ENCODE data around the gene SOX9. TPM values are rescaled to one million over a fixed set of nuclear protein-coding genes. Genes with fewer than 3 reads are reported as not detected.
A peak's percentile ranks its signal among the peaks of the same experiment; 100 is the strongest.

SOX9 gene
- total RNA-seq, 1 donor from 2014 or later: 54.0 TPM

DNA sequence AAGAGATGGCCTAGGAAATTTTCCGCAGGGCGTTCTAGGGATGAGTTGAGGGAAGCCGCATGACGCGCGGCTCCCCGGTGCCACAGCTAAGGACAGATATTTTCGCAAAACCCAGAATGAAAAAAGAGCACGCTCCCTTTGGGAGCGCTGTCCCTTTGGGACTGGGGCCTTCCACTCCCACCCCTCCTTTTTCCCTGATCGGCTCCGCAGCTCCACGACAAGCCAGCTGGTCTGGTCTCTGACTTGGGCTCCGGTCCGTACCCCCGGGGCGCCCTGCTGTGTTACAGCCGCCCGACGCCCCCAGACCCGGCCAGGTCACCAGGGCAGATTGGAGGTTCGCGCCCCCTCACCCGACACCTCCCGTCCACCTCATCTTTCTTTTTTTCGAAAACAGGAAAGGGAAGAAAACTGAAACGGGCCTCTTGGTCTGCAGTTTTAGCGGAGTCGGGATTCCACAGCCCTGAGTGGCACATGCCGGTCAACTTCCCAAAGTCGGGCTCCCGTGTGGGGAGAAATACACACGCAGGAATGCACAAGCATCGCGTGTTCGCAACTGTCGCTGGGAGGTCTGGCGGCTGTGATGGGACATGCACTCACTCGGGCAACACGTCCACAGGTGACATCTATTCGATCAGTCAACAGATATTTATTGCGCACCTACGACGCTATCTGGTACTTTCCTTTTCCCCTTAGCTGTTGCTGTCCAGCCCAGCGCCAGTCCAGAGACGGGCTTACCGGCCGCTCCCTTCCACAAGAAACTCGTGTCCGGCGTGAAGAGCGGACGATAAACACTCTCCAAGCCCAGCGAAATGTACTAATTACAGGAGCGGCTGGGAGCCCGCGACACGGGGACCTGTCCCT, 3.9 kb upstream of the SOX9 start:
- peaks cover 84% of the 10 kb centered on the region for H3K27me3 Mint-ChIP-seq
- H3K4me3 Mint-ChIP-seq: peak overlapping the region; percentile 88
- no peaks in the 10 kb centered on the region for H3K36me3 Mint-ChIP-seq
- H3K9me3 Mint-ChIP-seq: no peaks in the 10 kb centered on the region
- peaks cover 32% of the 10 kb centered on the region for H3K4me1 Mint-ChIP-seq (ENCODE audit: unreplicated experiment)
- no peak for TF ChIP-seq CTCF (conservative IDR thresholded peaks at IDR 0.05)
- no peak for DNase-seq (ENCODE audit: extremely low spot score, unreplicated experiment)
- H3K27ac Mint-ChIP-seq: peak overlapping the region; percentile 63

GRCh38 chr17:72117535-72118334, 3.1 kb upstream of the SOX9 start:
- no peaks in the 10 kb centered on the region for H3K9me3 Mint-ChIP-seq
- peak overlapping the region; percentile 88 for H3K4me3 Mint-ChIP-seq
- peaks cover 32% of the 10 kb centered on the region for H3K4me1 Mint-ChIP-seq (ENCODE audit: unreplicated experiment)
- TF ChIP-seq CTCF (conservative IDR thresholded peaks at IDR 0.05): no peak
- H3K36me3 Mint-ChIP-seq: peaks cover 1% of the 10 kb centered on the region
- H3K27ac Mint-ChIP-seq: peak overlapping the region; percentile 63
- H3K27me3 Mint-ChIP-seq: peaks cover 80% of the 10 kb centered on the region
- DNase-seq (ENCODE audit: extremely low spot score, unreplicated experiment): no peak

GRCh38 chr17:72118335-72119076, 2.3 kb upstream of the SOX9 start:
- Mint-ChIP-seq H3K27me3 (peaks cover 80% of the 10 kb centered on the region), H3K9me3 (no peaks in the 10 kb centered on the region), H3K36me3 (peaks cover 7% of the 10 kb centered on the region), H3K4me3 (peak overlapping the region; percentile 88), H3K4me1 (ENCODE audit: unreplicated experiment) (peaks cover 32% of the 10 kb centered on the region), H3K27ac (peak overlapping the region; percentile 56)
- peak; percentile 97 for TF ChIP-seq CTCF (conservative IDR thresholded peaks at IDR 0.05)
- DNase-seq (ENCODE audit: extremely low spot score, unreplicated experiment): peak; percentile 82

- no peak for DNase-seq (ENCODE audit: extremely low spot score, unreplicated experiment)
- Mint-ChIP-seq H3K9me3 (no peaks in the 10 kb centered on the region), H3K27ac (peak overlapping the region; percentile 92), H3K27me3 (peaks cover 76% of the 10 kb centered on the region), H3K4me1 (ENCODE audit: unreplicated experiment) (peaks cover 36% of the 10 kb centered on the region), H3K4me3 (peak overlapping the region; percentile 96), H3K36me3 (peaks cover 12% of the 10 kb centered on the region)
- no peak for TF ChIP-seq CTCF (conservative IDR thresholded peaks at IDR 0.05)
Observed at GRCh38 chr17:72119077-72119872, 1.5 kb upstream of the SOX9 start.
